ENCODE results near the gene ATP1A2.

The ATP1A2 gene

DNA sequence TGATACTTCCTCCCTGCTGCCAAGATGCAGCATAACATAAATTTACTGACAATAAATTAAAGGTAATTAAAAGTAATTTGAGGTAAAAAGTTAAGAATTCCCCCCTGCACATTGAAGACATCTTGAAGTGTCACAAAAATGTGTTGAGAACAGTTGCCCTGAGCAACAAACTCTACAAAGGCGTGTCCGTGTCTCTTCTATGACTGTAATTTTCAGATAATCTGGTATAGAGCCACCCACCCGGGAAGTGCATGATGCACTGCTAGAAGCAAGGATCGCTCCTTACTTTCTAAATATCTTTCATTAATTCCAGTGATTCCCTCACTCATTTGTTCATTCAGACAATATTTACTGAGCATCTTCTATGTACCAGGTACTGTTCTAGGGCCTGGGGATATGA lies 63.8 kb downstream of the ATP1A2 start (continued):
- TF ChIP-seq GLIS1 (tag by site-specific recombination; IDR thresholded peaks at IDR 0.05) (no peak), ZNF157 (tag by site-specific recombination; IDR thresholded peaks at IDR 0.05) (no peak), HOXD13 (CRISPR knock-in tag; IDR thresholded peaks at IDR 0.05; ENCODE audit: borderline replicate concordance) (no peak)
- TF ChIP-seq, protein P1, sequence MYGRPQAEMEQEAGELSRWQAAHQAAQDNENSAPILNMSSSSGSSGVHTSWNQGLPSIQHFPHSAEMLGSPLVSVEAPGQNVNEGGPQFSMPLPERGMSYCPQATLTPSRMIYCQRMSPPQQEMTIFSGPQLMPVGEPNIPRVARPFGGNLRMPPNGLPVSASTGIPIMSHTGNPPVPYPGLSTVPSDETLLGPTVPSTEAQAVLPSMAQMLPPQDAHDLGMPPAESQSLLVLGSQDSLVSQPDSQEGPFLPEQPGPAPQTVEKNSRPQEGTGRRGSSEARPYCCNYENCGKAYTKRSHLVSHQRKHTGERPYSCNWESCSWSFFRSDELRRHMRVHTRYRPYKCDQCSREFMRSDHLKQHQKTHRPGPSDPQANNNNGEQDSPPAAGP (tag by site-specific recombination; IDR thresholded peaks at IDR 0.05) = no peak
- TF ChIP-seq, protein P2, sequence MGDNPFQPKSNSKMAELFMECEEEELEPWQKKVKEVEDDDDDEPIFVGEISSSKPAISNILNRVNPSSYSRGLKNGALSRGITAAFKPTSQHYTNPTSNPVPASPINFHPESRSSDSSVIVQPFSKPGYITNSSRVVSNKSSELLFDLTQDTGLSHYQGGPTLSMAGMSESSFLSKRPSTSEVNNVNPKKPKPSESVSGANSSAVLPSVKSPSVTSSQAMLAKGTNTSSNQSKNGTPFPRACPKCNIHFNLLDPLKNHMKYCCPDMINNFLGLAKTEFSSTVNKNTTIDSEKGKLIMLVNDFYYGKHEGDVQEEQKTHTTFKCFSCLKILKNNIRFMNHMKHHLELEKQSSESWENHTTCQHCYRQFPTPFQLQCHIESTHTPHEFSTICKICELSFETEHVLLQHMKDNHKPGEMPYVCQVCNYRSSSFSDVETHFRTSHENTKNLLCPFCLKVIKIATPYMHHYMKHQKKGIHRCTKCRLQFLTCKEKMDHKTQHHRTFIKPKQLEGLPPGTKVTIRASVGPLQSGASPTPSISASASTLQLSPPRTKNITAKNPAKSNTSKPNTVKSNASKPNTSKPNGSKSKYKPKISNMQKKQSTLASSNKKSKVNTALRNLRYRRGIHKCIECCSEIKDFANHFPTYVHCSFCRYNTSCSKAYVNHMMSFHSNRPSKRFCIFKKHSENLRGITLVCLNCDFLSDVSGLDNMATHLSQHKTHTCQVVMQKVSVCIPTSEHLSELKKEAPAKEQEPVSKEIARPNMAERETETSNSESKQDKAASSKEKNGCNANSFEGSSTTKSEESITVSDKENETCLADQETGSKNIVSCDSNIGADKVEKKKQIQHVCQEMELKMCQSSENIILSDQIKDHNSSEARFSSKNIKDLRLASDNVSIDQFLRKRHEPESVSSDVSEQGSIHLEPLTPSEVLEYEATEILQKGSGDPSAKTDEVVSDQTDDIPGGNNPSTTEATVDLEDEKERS (tag by site-specific recombination; IDR thresholded peaks at IDR 0.05) = no peak
- TF ChIP-seq, protein P3, sequence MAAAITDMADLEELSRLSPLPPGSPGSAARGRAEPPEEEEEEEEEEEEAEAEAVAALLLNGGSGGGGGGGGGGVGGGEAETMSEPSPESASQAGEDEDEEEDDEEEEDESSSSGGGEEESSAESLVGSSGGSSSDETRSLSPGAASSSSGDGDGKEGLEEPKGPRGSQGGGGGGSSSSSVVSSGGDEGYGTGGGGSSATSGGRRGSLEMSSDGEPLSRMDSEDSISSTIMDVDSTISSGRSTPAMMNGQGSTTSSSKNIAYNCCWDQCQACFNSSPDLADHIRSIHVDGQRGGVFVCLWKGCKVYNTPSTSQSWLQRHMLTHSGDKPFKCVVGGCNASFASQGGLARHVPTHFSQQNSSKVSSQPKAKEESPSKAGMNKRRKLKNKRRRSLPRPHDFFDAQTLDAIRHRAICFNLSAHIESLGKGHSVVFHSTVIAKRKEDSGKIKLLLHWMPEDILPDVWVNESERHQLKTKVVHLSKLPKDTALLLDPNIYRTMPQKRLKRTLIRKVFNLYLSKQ (tag by site-specific recombination; IDR thresholded peaks at IDR 0.05; ENCODE audit: borderline replicate concordance) = no peak
- TF ChIP-seq, protein P4, sequence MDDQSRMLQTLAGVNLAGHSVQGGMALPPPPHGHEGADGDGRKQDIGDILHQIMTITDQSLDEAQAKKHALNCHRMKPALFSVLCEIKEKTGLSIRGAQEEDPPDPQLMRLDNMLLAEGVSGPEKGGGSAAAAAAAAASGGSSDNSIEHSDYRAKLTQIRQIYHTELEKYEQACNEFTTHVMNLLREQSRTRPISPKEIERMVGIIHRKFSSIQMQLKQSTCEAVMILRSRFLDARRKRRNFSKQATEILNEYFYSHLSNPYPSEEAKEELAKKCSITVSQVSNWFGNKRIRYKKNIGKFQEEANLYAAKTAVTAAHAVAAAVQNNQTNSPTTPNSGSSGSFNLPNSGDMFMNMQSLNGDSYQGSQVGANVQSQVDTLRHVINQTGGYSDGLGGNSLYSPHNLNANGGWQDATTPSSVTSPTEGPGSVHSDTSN (CRISPR knock-in tag; IDR thresholded peaks at IDR 0.05) = no peak

DNA sequence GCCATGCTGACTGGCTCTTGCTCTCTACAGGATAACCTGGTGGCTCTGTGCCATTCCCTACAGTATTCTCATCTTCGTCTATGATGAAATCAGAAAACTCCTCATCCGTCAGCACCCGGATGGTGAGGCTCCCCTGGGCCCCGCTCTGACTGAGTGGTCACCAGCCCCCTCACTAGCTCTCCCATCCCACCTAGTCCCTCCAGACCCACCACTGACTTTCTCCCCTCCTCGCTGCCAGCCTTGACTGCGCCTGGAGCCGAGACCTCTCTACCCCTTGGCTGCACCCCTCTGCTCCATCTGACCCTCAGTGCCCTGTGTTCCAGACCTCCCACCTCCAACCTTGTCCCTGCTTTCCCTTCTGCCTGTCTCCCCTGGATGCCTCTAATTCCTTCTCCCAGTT lies 70.7 kb downstream of the ATP1A2 start:
- no peaks in the 10 kb centered on the region for H3K9me3 ChIP-seq (ENCODE audit: control insufficient read depth, insufficient read depth, low read depth, low read length)
- no peaks in the 10 kb centered on the region for H3K4me1 ChIP-seq (ENCODE audit: control insufficient read depth, insufficient read depth, low read length)
- no peak overlapping the region for H3K4me3 ChIP-seq (ENCODE audit: low read depth, low read length)
- CTCF ChIA-PET = interaction anchor here (0.6 to 1.3 kb wide), 3 partner anchors 100 to 391 kb away, joined by 3 to 4 read pairs (median 3); no protein-coding TSS in a partner anchor
- H3K27ac ChIP-seq (ENCODE audit: extremely low read depth, low read depth, low read length) = no peak overlapping the region
- POLR2A ChIA-PET = no interaction called here
- H3K36me3 ChIP-seq (ENCODE audit: control insufficient read depth in 2 of 2, insufficient read depth in 1 of 2, low read length in 2 of 2) = no peaks in the 10 kb centered on the region
- no peak for TF ChIP-seq ZNF48 (tag by site-specific recombination; IDR thresholded peaks at IDR 0.05)
- TF ChIP-seq ZEB2 (tag by site-specific recombination; IDR thresholded peaks at IDR 0.05) = no peak
- TF ChIP-seq, protein P5, sequence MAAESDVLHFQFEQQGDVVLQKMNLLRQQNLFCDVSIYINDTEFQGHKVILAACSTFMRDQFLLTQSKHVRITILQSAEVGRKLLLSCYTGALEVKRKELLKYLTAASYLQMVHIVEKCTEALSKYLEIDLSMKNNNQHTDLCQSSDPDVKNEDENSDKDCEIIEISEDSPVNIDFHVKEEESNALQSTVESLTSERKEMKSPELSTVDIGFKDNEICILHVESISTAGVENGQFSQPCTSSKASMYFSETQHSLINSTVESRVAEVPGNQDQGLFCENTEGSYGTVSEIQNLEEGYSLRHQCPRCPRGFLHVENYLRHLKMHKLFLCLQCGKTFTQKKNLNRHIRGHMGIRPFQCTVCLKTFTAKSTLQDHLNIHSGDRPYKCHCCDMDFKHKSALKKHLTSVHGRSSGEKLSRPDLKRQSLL (tag by site-specific recombination; IDR thresholded peaks at IDR 0.05) = no peak
- TF ChIP-seq, protein P6, sequence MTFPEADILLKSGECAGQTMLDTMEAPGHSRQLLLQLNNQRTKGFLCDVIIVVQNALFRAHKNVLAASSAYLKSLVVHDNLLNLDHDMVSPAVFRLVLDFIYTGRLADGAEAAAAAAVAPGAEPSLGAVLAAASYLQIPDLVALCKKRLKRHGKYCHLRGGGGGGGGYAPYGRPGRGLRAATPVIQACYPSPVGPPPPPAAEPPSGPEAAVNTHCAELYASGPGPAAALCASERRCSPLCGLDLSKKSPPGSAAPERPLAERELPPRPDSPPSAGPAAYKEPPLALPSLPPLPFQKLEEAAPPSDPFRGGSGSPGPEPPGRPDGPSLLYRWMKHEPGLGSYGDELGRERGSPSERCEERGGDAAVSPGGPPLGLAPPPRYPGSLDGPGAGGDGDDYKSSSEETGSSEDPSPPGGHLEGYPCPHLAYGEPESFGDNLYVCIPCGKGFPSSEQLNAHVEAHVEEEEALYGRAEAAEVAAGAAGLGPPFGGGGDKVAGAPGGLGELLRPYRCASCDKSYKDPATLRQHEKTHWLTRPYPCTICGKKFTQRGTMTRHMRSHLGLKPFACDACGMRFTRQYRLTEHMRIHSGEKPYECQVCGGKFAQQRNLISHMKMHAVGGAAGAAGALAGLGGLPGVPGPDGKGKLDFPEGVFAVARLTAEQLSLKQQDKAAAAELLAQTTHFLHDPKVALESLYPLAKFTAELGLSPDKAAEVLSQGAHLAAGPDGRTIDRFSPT (tag by site-specific recombination; IDR thresholded peaks at IDR 0.05) = no peak
- no peak for TF ChIP-seq YY2 (tag by site-specific recombination; IDR thresholded peaks at IDR 0.05)
- no peak for TF ChIP-seq ZNF16 (tag by site-specific recombination; IDR thresholded peaks at IDR 0.05; ENCODE audit: low read depth)
- TF ChIP-seq, protein P7, sequence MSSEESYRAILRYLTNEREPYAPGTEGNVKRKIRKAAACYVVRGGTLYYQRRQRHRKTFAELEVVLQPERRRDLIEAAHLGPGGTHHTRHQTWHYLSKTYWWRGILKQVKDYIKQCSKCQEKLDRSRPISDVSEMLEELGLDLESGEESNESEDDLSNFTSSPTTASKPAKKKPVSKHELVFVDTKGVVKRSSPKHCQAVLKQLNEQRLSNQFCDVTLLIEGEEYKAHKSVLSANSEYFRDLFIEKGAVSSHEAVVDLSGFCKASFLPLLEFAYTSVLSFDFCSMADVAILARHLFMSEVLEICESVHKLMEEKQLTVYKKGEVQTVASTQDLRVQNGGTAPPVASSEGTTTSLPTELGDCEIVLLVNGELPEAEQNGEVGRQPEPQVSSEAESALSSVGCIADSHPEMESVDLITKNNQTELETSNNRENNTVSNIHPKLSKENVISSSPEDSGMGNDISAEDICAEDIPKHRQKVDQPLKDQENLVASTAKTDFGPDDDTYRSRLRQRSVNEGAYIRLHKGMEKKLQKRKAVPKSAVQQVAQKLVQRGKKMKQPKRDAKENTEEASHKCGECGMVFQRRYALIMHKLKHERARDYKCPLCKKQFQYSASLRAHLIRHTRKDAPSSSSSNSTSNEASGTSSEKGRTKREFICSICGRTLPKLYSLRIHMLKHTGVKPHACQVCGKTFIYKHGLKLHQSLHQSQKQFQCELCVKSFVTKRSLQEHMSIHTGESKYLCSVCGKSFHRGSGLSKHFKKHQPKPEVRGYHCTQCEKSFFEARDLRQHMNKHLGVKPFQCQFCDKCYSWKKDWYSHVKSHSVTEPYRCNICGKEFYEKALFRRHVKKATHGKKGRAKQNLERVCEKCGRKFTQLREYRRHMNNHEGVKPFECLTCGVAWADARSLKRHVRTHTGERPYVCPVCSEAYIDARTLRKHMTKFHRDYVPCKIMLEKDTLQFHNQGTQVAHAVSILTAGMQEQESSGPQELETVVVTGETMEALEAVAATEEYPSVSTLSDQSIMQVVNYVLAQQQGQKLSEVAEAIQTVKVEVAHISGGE (tag by site-specific recombination; conservative IDR thresholded peaks at IDR 0.05; ENCODE audit: low read depth) = no peak
- TF ChIP-seq, protein P8, sequence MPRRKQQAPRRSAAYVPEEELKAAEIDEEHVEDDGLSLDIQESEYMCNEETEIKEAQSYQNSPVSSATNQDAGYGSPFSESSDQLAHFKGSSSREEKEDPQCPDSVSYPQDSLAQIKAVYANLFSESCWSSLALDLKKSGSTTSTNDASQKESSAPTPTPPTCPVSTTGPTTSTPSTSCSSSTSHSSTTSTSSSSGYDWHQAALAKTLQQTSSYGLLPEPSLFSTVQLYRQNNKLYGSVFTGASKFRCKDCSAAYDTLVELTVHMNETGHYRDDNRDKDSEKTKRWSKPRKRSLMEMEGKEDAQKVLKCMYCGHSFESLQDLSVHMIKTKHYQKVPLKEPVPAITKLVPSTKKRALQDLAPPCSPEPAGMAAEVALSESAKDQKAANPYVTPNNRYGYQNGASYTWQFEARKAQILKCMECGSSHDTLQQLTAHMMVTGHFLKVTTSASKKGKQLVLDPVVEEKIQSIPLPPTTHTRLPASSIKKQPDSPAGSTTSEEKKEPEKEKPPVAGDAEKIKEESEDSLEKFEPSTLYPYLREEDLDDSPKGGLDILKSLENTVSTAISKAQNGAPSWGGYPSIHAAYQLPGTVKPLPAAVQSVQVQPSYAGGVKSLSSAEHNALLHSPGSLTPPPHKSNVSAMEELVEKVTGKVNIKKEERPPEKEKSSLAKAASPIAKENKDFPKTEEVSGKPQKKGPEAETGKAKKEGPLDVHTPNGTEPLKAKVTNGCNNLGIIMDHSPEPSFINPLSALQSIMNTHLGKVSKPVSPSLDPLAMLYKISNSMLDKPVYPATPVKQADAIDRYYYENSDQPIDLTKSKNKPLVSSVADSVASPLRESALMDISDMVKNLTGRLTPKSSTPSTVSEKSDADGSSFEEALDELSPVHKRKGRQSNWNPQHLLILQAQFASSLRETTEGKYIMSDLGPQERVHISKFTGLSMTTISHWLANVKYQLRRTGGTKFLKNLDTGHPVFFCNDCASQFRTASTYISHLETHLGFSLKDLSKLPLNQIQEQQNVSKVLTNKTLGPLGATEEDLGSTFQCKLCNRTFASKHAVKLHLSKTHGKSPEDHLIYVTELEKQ (tag by site-specific recombination; IDR thresholded peaks at IDR 0.05; ENCODE audit: borderline replicate concordance) = no peak
- no peak for TF ChIP-seq ZSCAN23 (tag by site-specific recombination; IDR thresholded peaks at IDR 0.05)
- no peak for TF ChIP-seq ZNF433 (tag by site-specific recombination; IDR thresholded peaks at IDR 0.05; ENCODE audit: low read depth)
- TF ChIP-seq ZBTB48 (tag by site-specific recombination; IDR thresholded peaks at IDR 0.05) = no peak
- TF ChIP-seq FEZF1 (tag by site-specific recombination; IDR thresholded peaks at IDR 0.05) = no peak

All from HEK293 (cell line).